Measurements from ENCODE around the gene DNAJB14. TPM values are rescaled to one million over a fixed set of nuclear protein-coding genes. Genes with fewer than 3 reads are reported as not detected.

DNAJB14 gene
- total RNA-seq, 1 donor from 2014 or later = 18.3 TPM

GRCh38 chr4:99847362-99847976 is 98.9 kb downstream of the DNAJB14 start:
- DNase-seq (no peak), ATAC-seq (ENCODE audit: poor library complexity) (no peak)
- intact Hi-C loops (cut with DNase I) = no loop called here

- intact Hi-C loops (cut with DNase I) = no loop called here
- no peak for ATAC-seq (ENCODE audit: poor library complexity)
- no peak for DNase-seq
Measured at GRCh38 chr4:99846891-99847290, 99.5 kb downstream of the DNAJB14 start.

Other genes with a start within 250 kb of the DNAJB14 start
- 0.51 TPM for gene DAPP1, start 129.8 kb downstream of the DNAJB14 start, total RNA-seq
- 31.4 TPM for gene LAMTOR3, start 52.2 kb downstream of the DNAJB14 start, total RNA-seq
- gene H2AZ1, start 3.7 kb upstream of the DNAJB14 start, total RNA-seq = 80.4 TPM
- gene DDIT4L, start 243.8 kb upstream of the DNAJB14 start, total RNA-seq = 0.46 TPM

All from Right ventricle myocardium superior (tissue), 1 donor.